Measurements from ENCODE around the gene ZNF222. TPM values are rescaled to one million over a fixed set of nuclear protein-coding genes. Genes with fewer than 3 reads are reported as not detected.

ZNF222 gene
- total RNA-seq, 1 donor: 3.1 TPM

Other genes starting within 250 kb of the ZNF222 start
- gene KCNN4, start 244.4 kb upstream of the ZNF222 start, total RNA-seq: 9.9 TPM
- not detected for gene LYPD5, start 222.9 kb upstream of the ZNF222 start, total RNA-seq
- gene ZNF283, start 198.1 kb upstream of the ZNF222 start, total RNA-seq: 2.9 TPM
- gene ZNF404, start 141.4 kb upstream of the ZNF222 start, total RNA-seq: 0.10 TPM
- gene ZNF45, start 90.1 kb upstream of the ZNF222 start, total RNA-seq: 4.4 TPM
- gene ZNF221, start 74.2 kb upstream of the ZNF222 start, total RNA-seq: 0.52 TPM
- 6.2 TPM for gene ZNF155, start 41.2 kb upstream of the ZNF222 start, total RNA-seq
- gene ZNF230, start 22.4 kb upstream of the ZNF222 start, total RNA-seq: 3.3 TPM
- 0.63 TPM for gene ZNF223, start 26.7 kb downstream of the ZNF222 start, total RNA-seq
- 0.73 TPM for gene ZNF284, start 46.8 kb downstream of the ZNF222 start, total RNA-seq
- gene ZNF224, start 69.0 kb downstream of the ZNF222 start, total RNA-seq: 24.0 TPM
- 0.52 TPM for gene ZNF225, start 88.0 kb downstream of the ZNF222 start, total RNA-seq
- gene ZNF234, start 116.2 kb downstream of the ZNF222 start, total RNA-seq: 2.2 TPM
- 7.6 TPM for gene ZNF226, start 139.7 kb downstream of the ZNF222 start, total RNA-seq
- gene ZNF227, start 187.2 kb downstream of the ZNF222 start, total RNA-seq: 24.9 TPM
- 0.63 TPM for gene ZNF233, start 234.5 kb downstream of the ZNF222 start, total RNA-seq